IPS-18a (cell line): Measurements from ENCODE around the gene CD300LG.

ENCODE experiments used
- H3K27ac ChIP-seq: one replicate; pipeline ENCODE4 v1.5.1; 2013; ENCODE audit warnings: low read length
- H3K27me3 ChIP-seq: one replicate; pipeline ENCODE4 v1.6.1; 2013; ENCODE audit warnings: mild to moderate bottlenecking, low read length; ENCODE audit not compliant: control insufficient read depth, insufficient read depth
- H3K36me3 ChIP-seq: one replicate; pipeline ENCODE4 v1.6.1; 2013; ENCODE audit warnings: low read depth, low read length; ENCODE audit not compliant: control insufficient read depth
- H3K4me1 ChIP-seq: one replicate; pipeline ENCODE4 v1.6.1; 2013; ENCODE audit warnings: low read depth, low read length; ENCODE audit not compliant: control insufficient read depth
- H3K4me3 ChIP-seq: one replicate; pipeline ENCODE4 v1.5.1; 2013; ENCODE audit warnings: low read length
- H3K9ac ChIP-seq: one replicate; pipeline ENCODE4 v1.6.1; 2013; ENCODE audit warnings: mild to moderate bottlenecking, low read length, moderate library complexity
- H3K9me3 ChIP-seq: one replicate; pipeline ENCODE4 v1.6.1; 2013; ENCODE audit warnings: low read depth, low read length; ENCODE audit not compliant: control insufficient read depth

The CD300LG gene

GRCh38 chr17:43873815-43874214 is 26.8 kb downstream of the CD300LG start:
- Histone ChIP-seq H3K4me3 (no peak overlapping the region), H3K4me1 (peaks cover 2% of the 10 kb centered on the region), H3K36me3 (no peaks in the 10 kb centered on the region), H3K9ac (no peak overlapping the region), H3K9me3 (no peaks in the 10 kb centered on the region), H3K27me3 (no peaks in the 10 kb centered on the region), H3K27ac (no peak overlapping the region)

- Histone ChIP-seq H3K27ac (no peak overlapping the region), H3K9me3 (no peaks in the 10 kb centered on the region), H3K9ac (no peak overlapping the region), H3K36me3 (no peaks in the 10 kb centered on the region), H3K4me3 (no peak overlapping the region), H3K4me1 (peaks cover 7% of the 10 kb centered on the region), H3K27me3 (no peaks in the 10 kb centered on the region)
Observed at GRCh38 chr17:43874293-43874692, 27.3 kb downstream of the CD300LG start.

DNA sequence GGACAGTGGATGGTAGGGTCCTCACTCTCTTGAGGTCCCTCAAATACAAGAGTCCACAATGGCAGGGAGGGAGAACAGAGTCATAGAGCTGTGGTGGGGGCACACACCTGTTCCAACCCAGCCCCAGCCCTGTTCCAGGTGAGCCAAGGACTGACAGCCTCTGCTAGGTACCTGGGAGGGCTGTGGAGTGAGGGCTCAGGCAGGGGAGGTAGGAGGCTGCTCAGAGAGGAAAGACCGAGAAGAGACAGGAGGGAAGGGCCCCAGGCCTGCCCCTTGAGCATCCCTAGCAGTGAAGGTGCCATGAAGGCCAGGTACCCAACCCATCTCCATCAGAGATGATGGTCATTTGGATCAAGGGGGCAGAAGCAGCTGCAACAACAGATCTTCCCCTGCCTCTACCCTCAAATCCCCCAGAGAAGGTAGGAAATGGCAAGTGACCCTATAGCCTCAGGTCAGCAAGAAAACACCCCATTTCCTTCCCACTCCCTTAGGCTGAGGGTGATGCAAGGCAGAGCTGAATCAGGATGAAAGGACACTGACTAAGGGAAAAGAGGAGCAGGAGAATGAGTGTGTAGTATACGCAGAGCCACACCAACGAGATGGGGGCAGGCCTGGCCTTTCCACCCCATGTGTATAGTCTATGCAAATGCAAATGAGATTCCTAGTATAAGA is 28.6 kb downstream of the CD300LG start:
- no peak overlapping the region for H3K27ac ChIP-seq
- H3K4me1 ChIP-seq = peaks cover 8% of the 10 kb centered on the region
- no peak overlapping the region for H3K4me3 ChIP-seq
- H3K27me3 ChIP-seq = no peaks in the 10 kb centered on the region
- H3K9me3 ChIP-seq = no peaks in the 10 kb centered on the region
- H3K9ac ChIP-seq = no peak overlapping the region
- no peaks in the 10 kb centered on the region for H3K36me3 ChIP-seq

DNA sequence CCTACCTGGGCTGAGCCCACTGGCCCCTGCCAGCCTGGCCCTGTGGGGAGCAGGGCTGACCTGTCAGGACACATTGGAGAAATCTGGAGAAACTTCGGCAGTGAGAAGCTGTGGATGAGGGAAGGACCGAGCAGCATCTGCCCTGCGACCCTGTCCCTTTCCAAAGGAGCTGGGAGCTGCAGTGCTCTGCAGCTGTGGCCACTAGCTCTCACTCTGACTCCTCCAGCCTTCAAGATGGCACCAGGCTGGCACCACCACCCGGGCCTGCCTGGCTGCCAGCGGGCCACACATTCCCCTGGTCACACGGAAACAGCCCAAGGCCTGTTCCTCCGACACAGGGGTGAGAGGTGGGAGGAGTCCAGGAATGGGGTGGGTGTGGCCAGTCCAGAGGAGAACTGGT is 30.1 kb downstream of the CD300LG start:
- H3K4me1 ChIP-seq = peaks cover 8% of the 10 kb centered on the region
- no peak overlapping the region for H3K4me3 ChIP-seq
- no peaks in the 10 kb centered on the region for H3K36me3 ChIP-seq
- no peaks in the 10 kb centered on the region for H3K9me3 ChIP-seq
- H3K27ac ChIP-seq = no peak overlapping the region
- no peak overlapping the region for H3K9ac ChIP-seq
- H3K27me3 ChIP-seq = no peaks in the 10 kb centered on the region

DNA sequence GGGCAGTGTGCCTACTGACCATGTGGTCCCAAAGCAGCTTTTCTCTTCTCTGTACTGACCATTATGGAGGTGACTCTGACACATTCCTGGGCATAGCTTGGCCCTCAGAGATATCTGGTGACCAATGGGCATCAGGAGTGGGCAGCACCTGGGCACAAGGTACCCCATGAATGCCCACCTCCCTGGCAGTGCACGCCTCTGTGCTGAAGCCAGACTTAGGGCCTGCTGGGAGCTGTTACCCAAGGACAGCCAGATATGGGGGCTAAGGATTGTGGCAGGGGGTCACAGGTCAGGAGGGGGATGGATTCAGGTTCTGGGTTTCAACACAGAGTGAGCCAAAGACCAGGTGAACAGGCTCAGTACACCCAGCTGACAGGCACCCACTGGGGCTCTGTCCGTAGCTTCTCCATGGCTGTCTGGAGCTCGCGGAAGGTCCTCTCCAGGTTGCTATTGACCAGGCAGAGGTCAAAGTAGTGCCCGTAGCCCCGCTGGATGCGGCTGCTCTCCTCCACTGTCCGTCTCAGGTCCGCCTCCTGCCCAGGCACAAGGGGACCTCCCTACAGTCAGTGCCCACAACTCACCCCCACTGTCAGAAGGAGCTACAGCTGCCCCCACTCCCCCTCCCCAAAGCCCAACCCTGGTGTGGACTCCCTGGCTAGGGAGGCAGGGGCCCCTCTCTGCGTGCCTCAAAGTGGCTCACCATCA is 30.6 kb downstream of the CD300LG start:
- Histone ChIP-seq H3K36me3 (no peaks in the 10 kb centered on the region), H3K4me1 (peaks cover 8% of the 10 kb centered on the region), H3K27me3 (no peaks in the 10 kb centered on the region), H3K4me3 (no peak overlapping the region), H3K27ac (no peak overlapping the region), H3K9me3 (no peaks in the 10 kb centered on the region), H3K9ac (no peak overlapping the region)

DNA sequence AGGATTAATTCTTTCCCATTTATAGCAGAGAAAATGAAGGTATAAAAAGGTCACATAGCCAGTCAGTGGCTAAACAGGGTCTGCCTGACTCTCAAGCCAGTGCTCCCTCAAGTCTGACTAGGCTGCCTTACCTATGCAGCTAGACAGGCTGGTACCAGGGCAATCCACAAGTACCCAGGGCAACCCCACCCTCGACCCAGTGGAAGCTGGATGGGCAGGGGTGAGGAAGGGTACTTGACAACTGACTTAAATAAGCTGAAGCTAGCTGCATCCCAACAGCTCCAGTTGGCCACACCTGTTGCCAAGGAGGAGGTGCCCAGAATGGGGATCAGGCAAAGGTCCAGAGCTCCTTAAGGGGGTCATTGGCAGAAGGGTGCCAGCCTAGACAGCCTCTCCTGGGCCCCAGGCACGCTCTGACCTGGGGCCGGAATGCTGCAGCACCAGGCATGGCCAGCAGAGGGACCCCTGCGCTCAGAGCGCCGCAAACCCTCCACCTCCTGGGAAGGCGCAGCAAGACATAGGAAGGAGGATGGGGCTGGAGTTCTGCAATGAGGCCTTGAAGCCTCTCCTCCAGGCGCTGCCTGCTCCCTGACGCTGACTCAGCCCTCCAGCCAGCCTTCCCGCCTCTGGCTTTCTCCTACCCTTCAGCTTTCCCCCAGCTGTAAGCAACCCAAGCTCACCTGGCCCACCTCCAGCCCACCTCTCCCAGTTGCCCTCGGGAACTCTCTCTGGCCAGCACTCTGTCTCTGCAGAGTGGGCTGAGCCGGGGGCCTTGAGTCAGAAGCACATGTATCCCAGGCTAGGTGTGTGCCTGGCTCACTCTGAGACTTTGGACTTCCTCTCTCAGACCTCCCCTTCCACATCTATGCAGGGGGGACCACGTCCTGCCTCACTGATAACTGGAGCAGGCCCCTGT is 31.5 kb downstream of the CD300LG start:
- Histone ChIP-seq H3K9ac (no peak overlapping the region), H3K27ac (no peak overlapping the region), H3K4me1 (peaks cover 8% of the 10 kb centered on the region), H3K27me3 (no peaks in the 10 kb centered on the region), H3K4me3 (no peak overlapping the region), H3K9me3 (no peaks in the 10 kb centered on the region), H3K36me3 (no peaks in the 10 kb centered on the region)

DNA sequence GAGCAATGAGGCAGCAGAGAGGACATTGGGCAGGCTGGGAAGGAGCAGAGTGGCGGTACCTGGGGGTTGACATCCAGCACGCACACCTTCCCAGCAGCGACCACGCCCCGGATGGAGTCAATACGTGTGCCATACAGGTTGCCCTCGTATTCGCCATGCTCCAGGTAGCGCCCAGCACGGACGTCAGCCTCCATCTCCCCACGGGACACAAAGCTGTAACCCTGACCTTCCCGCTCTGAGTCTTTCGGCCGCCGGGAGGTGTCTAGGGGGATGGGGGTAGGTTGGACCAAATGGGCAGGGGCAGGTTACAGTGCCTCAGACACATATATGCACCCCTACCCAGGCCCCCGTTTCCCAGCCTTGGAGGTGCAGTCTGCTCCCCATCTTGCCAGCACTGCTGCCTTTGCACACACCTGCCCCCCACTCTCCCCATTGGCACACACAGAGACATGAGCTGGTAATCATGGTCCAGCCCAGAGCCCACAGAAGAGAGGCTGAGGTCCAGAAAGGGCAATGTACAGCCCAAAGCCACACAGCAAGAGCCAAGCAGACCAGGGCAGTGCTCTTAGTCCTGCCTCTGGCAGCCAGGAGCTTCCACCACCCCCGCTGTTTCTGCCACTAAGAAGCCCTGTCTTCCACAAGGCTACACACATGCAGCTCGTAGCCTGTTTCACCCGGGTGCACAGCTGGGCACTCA is 32.9 kb downstream of the CD300LG start:
- Histone ChIP-seq H3K9me3 (no peaks in the 10 kb centered on the region), H3K4me1 (peaks cover 8% of the 10 kb centered on the region), H3K4me3 (no peak overlapping the region), H3K27me3 (no peaks in the 10 kb centered on the region), H3K27ac (no peak overlapping the region), H3K9ac (no peak overlapping the region), H3K36me3 (no peaks in the 10 kb centered on the region)

- Histone ChIP-seq H3K27me3 (no peaks in the 10 kb centered on the region), H3K27ac (no peak overlapping the region), H3K9me3 (no peaks in the 10 kb centered on the region)
Observed at GRCh38 chr17:43880420-43880991, 33.5 kb downstream of the CD300LG start.

GRCh38 chr17:43881181-43881580 is 34.2 kb downstream of the CD300LG start:
- H3K27me3 ChIP-seq = no peaks in the 10 kb centered on the region
- peaks cover 8% of the 10 kb centered on the region for H3K4me1 ChIP-seq
- H3K9me3 ChIP-seq = no peaks in the 10 kb centered on the region
- H3K36me3 ChIP-seq = no peaks in the 10 kb centered on the region
- no peak overlapping the region for H3K4me3 ChIP-seq
- no peak overlapping the region for H3K27ac ChIP-seq
- H3K9ac ChIP-seq = no peak overlapping the region

More at GRCh38 chr17:43880420-43880991, 33.5 kb downstream of the CD300LG start:
- H3K4me3 ChIP-seq = no peak overlapping the region
- H3K9ac ChIP-seq = no peak overlapping the region
- peaks cover 8% of the 10 kb centered on the region for H3K4me1 ChIP-seq
- H3K36me3 ChIP-seq = no peaks in the 10 kb centered on the region

DNA sequence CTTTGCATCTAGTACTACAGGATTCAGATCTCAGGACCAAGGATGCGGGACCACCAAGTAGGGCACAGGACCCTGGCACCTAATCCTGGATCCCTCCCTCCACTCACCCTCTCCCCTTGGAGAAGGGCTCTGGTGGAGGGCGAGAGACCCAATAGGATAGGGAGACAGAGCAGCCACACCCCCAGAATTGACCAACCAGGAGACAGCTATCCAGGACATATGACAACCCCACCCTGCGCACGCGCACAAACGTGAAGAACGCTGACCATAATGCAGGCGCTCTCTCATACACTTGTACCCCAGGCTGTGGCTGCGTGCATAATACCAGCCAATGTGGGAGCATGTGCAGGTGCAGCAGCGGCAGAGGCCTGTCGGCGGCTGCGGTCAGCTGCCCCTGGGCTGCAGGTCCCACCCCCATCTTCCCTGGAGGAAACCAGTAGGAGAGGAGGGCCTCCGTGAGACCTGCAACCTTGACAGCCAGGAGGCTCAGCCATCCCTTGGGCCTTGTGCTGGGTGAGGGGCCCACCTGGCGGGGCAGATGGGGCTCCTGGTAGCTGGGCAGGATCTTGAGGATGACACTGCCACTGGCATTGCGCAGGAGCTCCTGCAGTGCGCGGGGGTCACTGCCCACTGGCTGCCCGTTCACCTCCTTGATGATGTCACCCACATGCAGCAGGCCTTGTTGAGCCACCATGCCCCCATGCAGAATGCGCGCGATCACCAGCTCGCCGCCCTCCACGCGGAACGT is 35.0 kb downstream of the CD300LG start:
- H3K4me3 ChIP-seq = no peak overlapping the region
- no peaks in the 10 kb centered on the region for H3K9me3 ChIP-seq
- H3K36me3 ChIP-seq = no peaks in the 10 kb centered on the region
- H3K27ac ChIP-seq = no peak overlapping the region
- no peaks in the 10 kb centered on the region for H3K27me3 ChIP-seq
- H3K9ac ChIP-seq = no peak overlapping the region
- peaks cover 10% of the 10 kb centered on the region for H3K4me1 ChIP-seq
